BLaER1 treated with 17β-estradiol and CSF1 and Interleukin-3, amounts not matched to agents 10 nM and 100 nM (cell line): ENCODE results near the gene ALDH5A1.

ENCODE experiments used
- H3K27ac ChIP-seq, 11 experiments: shearing (Covaris generic); formaldehyde crosslinking; 2 replicates each; pipeline ENCODE4 v1.8.1; 2022
- H3K27me3 ChIP-seq, 11 experiments: shearing (Covaris generic); formaldehyde crosslinking; 2 replicates each; pipeline ENCODE4 v1.8.1; 2022
- H3K36me3 ChIP-seq, 11 experiments: shearing (Covaris generic); formaldehyde crosslinking; 2 replicates each; pipeline ENCODE4 v1.8.1; 2022
- H3K4me1 ChIP-seq, 10 experiments: shearing (Covaris generic); formaldehyde crosslinking; 2 replicates each; pipeline ENCODE4 v1.8.1; 2022
- H3K4me2 ChIP-seq, 11 experiments: shearing (Covaris generic); formaldehyde crosslinking; 2 replicates each; pipeline ENCODE4 v1.8.1; 2022
- H3K4me3 ChIP-seq, 10 experiments: shearing (Covaris generic); formaldehyde crosslinking; 2 replicates each; pipeline ENCODE4 v1.8.1; 2022
- H3K9ac ChIP-seq, 11 experiments: shearing (Covaris generic); formaldehyde crosslinking; 2 replicates each; pipeline ENCODE4 v1.8.1; 2022
- H3K9me3 ChIP-seq, 11 experiments: shearing (Covaris generic); formaldehyde crosslinking; replicated peaks in 1 of 11; 2 replicates each; pipeline ENCODE4 v1.8.1; 2022
- H4K20me1 ChIP-seq, 11 experiments: shearing (Covaris generic); formaldehyde crosslinking; 2 replicates each; pipeline ENCODE4 v1.8.1; 2022
- Cebpa-rat ChIP-seq, 11 experiments: shearing (Covaris generic); IDR thresholded peaks; 2 replicates each; pipeline ENCODE4 v1.8.1; 2022

ALDH5A1 gene

GRCh38 chr6:24534329-24534728 is 39.6 kb downstream of the ALDH5A1 start:
- H3K9me3 ChIP-seq = no peaks in the 10 kb centered on the region
- H3K4me2 ChIP-seq = no peak overlapping the region
- no peaks in the 10 kb centered on the region for H3K4me1 ChIP-seq
- H3K36me3 ChIP-seq = peaks cover 0 to 87% (median 65%) of the 10 kb centered on the region in 11 experiments; a peak in 17 of 22 replicates
- H3K27ac ChIP-seq = no peak overlapping the region
- H3K9ac ChIP-seq = no peak overlapping the region
- H3K27me3 ChIP-seq = no peaks in the 10 kb centered on the region
- no peak overlapping the region for H3K4me3 ChIP-seq
- TF ChIP-seq Cebpa-rat (IDR thresholded peaks at IDR 0.05) = no peak
- H4K20me1 ChIP-seq = peaks cover 0 to 7% (median 0%) of the 10 kb centered on the region in 11 experiments; a peak in 2 of 22 replicates

- no peak overlapping the region for H3K4me3 ChIP-seq
- H3K9ac ChIP-seq = no peak overlapping the region
- no peak for TF ChIP-seq Cebpa-rat (IDR thresholded peaks at IDR 0.05)
- H3K9me3 ChIP-seq = no peaks in the 10 kb centered on the region
- H3K4me1 ChIP-seq = no peaks in the 10 kb centered on the region
- no peak overlapping the region for H3K27ac ChIP-seq
- peaks cover 0 to 7% (median 0%) of the 10 kb centered on the region in 11 experiments; a peak in 2 of 22 replicates for H4K20me1 ChIP-seq
- H3K4me2 ChIP-seq = no peak overlapping the region
- H3K36me3 ChIP-seq = peaks cover 0 to 88% (median 60%) of the 10 kb centered on the region in 11 experiments; a peak in 17 of 22 replicates
- H3K27me3 ChIP-seq = no peaks in the 10 kb centered on the region
These were observed 40.4 kb downstream of the ALDH5A1 start for GRCh38 chr6:24535210-24535609.

- no peaks in the 10 kb centered on the region for H3K9me3 ChIP-seq
- peaks cover 0 to 77% (median 47%) of the 10 kb centered on the region in 11 experiments; a peak in 17 of 22 replicates for H3K36me3 ChIP-seq
- no peak overlapping the region for H3K4me3 ChIP-seq
- no peaks in the 10 kb centered on the region for H3K27me3 ChIP-seq
- no peaks in the 10 kb centered on the region for H3K4me1 ChIP-seq
- peaks cover 0 to 4% (median 0%) of the 10 kb centered on the region in 11 experiments; a peak in 1 of 22 replicates for H4K20me1 ChIP-seq
- no peak overlapping the region for H3K27ac ChIP-seq
- H3K4me2 ChIP-seq = no peak overlapping the region
- no peak overlapping the region for H3K9ac ChIP-seq
- TF ChIP-seq Cebpa-rat (IDR thresholded peaks at IDR 0.05) = no peak
These were observed 41.7 kb downstream of the ALDH5A1 start for GRCh38 chr6:24536466-24536865.

GRCh38 chr6:24537082-24537699 is 42.4 kb downstream of the ALDH5A1 start:
- no peak overlapping the region for H3K9ac ChIP-seq
- H3K27ac ChIP-seq = no peak overlapping the region
- H3K27me3 ChIP-seq = no peaks in the 10 kb centered on the region
- H3K4me1 ChIP-seq = no peaks in the 10 kb centered on the region
- no peak overlapping the region for H3K4me2 ChIP-seq
- H3K36me3 ChIP-seq = peaks cover 0 to 70% (median 40%) of the 10 kb centered on the region in 11 experiments; a peak in 17 of 22 replicates
- H4K20me1 ChIP-seq = peaks cover 0 to 4% (median 0%) of the 10 kb centered on the region in 11 experiments; a peak in 1 of 22 replicates
- H3K4me3 ChIP-seq = no peak overlapping the region
- H3K9me3 ChIP-seq = 0 out of 22 replicates have a peak, but pooled peaks cover 0 to under 1% (median 0%) of the 10 kb centered on the region in 11 experiments
- no peak for TF ChIP-seq Cebpa-rat (IDR thresholded peaks at IDR 0.05)

- H3K36me3 ChIP-seq = peaks cover 0 to 63% (median 33%) of the 10 kb centered on the region in 11 experiments; a peak in 17 of 22 replicates
- no peaks in the 10 kb centered on the region for H3K4me1 ChIP-seq
- H3K4me2 ChIP-seq = no peak overlapping the region
- H4K20me1 ChIP-seq = peaks cover 0 to 4% (median 0%) of the 10 kb centered on the region in 11 experiments; a peak in 1 of 22 replicates
- no peak for TF ChIP-seq Cebpa-rat (IDR thresholded peaks at IDR 0.05)
- no peak overlapping the region for H3K27ac ChIP-seq
- H3K9ac ChIP-seq = no peak overlapping the region
- no peaks in the 10 kb centered on the region for H3K27me3 ChIP-seq
- H3K4me3 ChIP-seq = no peak overlapping the region
- H3K9me3 ChIP-seq = peaks cover 0 to 7% (median 0%) of the 10 kb centered on the region in 11 experiments; a peak in 1 of 22 replicates
These were observed 43.1 kb downstream of the ALDH5A1 start for GRCh38 chr6:24537771-24538385.

- Histone ChIP-seq H4K20me1 (peaks cover 0 to 1% (median 0%) of the 10 kb centered on the region in 11 experiments; a peak in 1 of 22 replicates), H3K4me2 (no peak overlapping the region), H3K4me1 (no peaks in the 10 kb centered on the region), H3K27ac (no peak overlapping the region), H3K27me3 (no peaks in the 10 kb centered on the region), H3K9ac (no peak overlapping the region), H3K9me3 (peaks cover 0 to 7% (median 0%) of the 10 kb centered on the region in 11 experiments; a peak in 1 of 22 replicates), H3K36me3 (peaks cover 0 to 47% (median 18%) of the 10 kb centered on the region in 11 experiments; a peak in 16 of 22 replicates), H3K4me3 (no peak overlapping the region)
- no peak for TF ChIP-seq Cebpa-rat (IDR thresholded peaks at IDR 0.05)
These were observed 44.6 kb downstream of the ALDH5A1 start for GRCh38 chr6:24539416-24539815.

GRCh38 chr6:24540197-24540596 is 45.4 kb downstream of the ALDH5A1 start:
- Histone ChIP-seq H3K36me3 (peaks cover 0 to 39% (median 10%) of the 10 kb centered on the region in 11 experiments; a peak in 13 of 22 replicates), H3K9me3 (peaks cover 0 to 7% (median 0%) of the 10 kb centered on the region in 11 experiments; a peak in 1 of 22 replicates), H3K9ac (no peak overlapping the region), H3K4me2 (no peak overlapping the region), H3K4me3 (no peak overlapping the region), H3K27ac (no peak overlapping the region), H3K4me1 (no peaks in the 10 kb centered on the region), H3K27me3 (no peaks in the 10 kb centered on the region), H4K20me1 (no peaks in the 10 kb centered on the region; a peak in 1 of 22 replicates)
- no peak for TF ChIP-seq Cebpa-rat (IDR thresholded peaks at IDR 0.05)

- H3K9ac ChIP-seq = no peak overlapping the region
- peaks cover 0 to 7% (median 0%) of the 10 kb centered on the region in 11 experiments; a peak in 1 of 22 replicates for H3K9me3 ChIP-seq
- TF ChIP-seq Cebpa-rat (IDR thresholded peaks at IDR 0.05) = no peak
- no peak overlapping the region for H3K4me2 ChIP-seq
- H3K4me3 ChIP-seq = no peak overlapping the region
- H3K4me1 ChIP-seq = peaks cover 0 to 11% (median 8%) of the 10 kb centered on the region in 10 experiments; a peak in 9 of 20 replicates
- no peaks in the 10 kb centered on the region for H3K27me3 ChIP-seq
- no peak overlapping the region for H3K27ac ChIP-seq
- no peaks in the 10 kb centered on the region for H4K20me1 ChIP-seq
- peaks cover 0 to 15% (median 0%) of the 10 kb centered on the region in 11 experiments; a peak in 8 of 22 replicates for H3K36me3 ChIP-seq
These were observed 48.9 kb downstream of the ALDH5A1 start for GRCh38 chr6:24543683-24544082.

GRCh38 chr6:24545183-24545582 is 50.4 kb downstream of the ALDH5A1 start:
- no peaks in the 10 kb centered on the region for H4K20me1 ChIP-seq
- H3K9ac ChIP-seq = no peak overlapping the region
- H3K36me3 ChIP-seq = peaks cover 0 to 2% (median 0%) of the 10 kb centered on the region in 11 experiments; a peak in 6 of 22 replicates
- no peak overlapping the region for H3K4me3 ChIP-seq
- no peaks in the 10 kb centered on the region for H3K27me3 ChIP-seq
- no peak overlapping the region for H3K4me2 ChIP-seq
- TF ChIP-seq Cebpa-rat (IDR thresholded peaks at IDR 0.05) = no peak
- peaks cover 0 to 11% (median 8%) of the 10 kb centered on the region in 10 experiments; a peak in 9 of 20 replicates for H3K4me1 ChIP-seq
- H3K9me3 ChIP-seq = peaks cover 0 to 7% (median 0%) of the 10 kb centered on the region in 11 experiments; a peak in 1 of 22 replicates
- H3K27ac ChIP-seq = no peak overlapping the region
